Esophagus squamous epithelium (tissue), 5 donors: ENCODE measurements around the gene AFAP1L2. TPM values are rescaled to one million over a fixed set of nuclear protein-coding genes. Genes with fewer than 3 reads are reported as not detected.

ENCODE experiments used
- DNase-seq: peaks from one replicate; lab custom pipeline; 2025; lab: John Stamatoyannopoulos, UW
- H3K27ac ChIP-seq, 4 donors: fragments of 200-600 bp; sonication (generic); one replicate each; pipeline ENCODE4 v1.5.1; 2016 to 2019; ENCODE audit warnings: mild to moderate bottlenecking in 1 of 4
- H3K27me3 ChIP-seq, 4 donors: fragments of 200-600 bp; sonication (generic); 1 replicate in 3 of 4; 2 replicates in 1 of 4; pipeline versions ENCODE4 v1.5.1 to v1.6.0; 2017 to 2021; ENCODE audit warnings: antibody characterized with exemption in 1 of 4
- H3K36me3 ChIP-seq, 3 donors: fragments of 200-600 bp; sonication (generic); one replicate each; pipeline ENCODE4 v1.5.1; 2016 to 2019
- H3K4me1 ChIP-seq, 3 donors: fragments of 200-600 bp; sonication (generic); one replicate each; pipeline ENCODE4 v1.5.1; 2017 to 2019
- H3K4me3 ChIP-seq, 4 donors: fragments of 200-600 bp; sonication (generic); 1 replicate in 3 of 4; 2 replicates in 1 of 4; pipeline ENCODE4 v1.5.1; 2016 to 2019; ENCODE audit warnings: mild to moderate bottlenecking in 2 of 4, moderate library complexity in 1 of 4
- H3K9me3 ChIP-seq, 3 donors: fragments of 200-600 bp; sonication (generic); one replicate each; pipeline ENCODE4 v1.5.1; 2016 to 2019
- CTCF ChIP-seq, 6 experiments: fragments of 450-650 bp in 4 of 6; fragments of 200-600 bp in 2 of 6; sonication (generic) in 2 of 6; IDR thresholded peaks; one replicate each; pipeline ENCODE4 v1.5.1; 2016 to 2019; ENCODE audit warnings: antibody characterized with exemption in 6 of 6, mild to moderate bottlenecking in 4 of 6, moderate library complexity in 4 of 6
- POLR2A ChIP-seq, 4 donors: fragments of 450-650 bp; IDR thresholded peaks; one replicate each; pipeline ENCODE4 v1.6.1; 2017; ENCODE audit warnings: antibody characterized with exemption in 4 of 4, mild to moderate bottlenecking in 4 of 4, moderate library complexity in 3 of 4
- WGBS, 2 donors: methylation state at CpG; one replicate each; pipeline ENCODE4 v1.1.5; 2018; 5-methylcytosine and 5-hydroxymethylcytosine counted together
- intact Hi-C: fragments of 100-400 bp; cut with DNase I; formaldehyde crosslinking; loops from one replicate; pipeline ENCODE4 v1.15.0; 2022
- total RNA-seq, 4 donors: library from RNA; depleted of rRNA; stranded (reverse); fragments of >200 nt; gene quantifications; one replicate each; pipeline ENCODE4 v1.1.0, GENCODE V29; 2016
- donor health status: DM: yes; HTN: yes; CAD: no.

The AFAP1L2 gene
- total RNA-seq, 4 donors from 2014 or later, result 9.8 to 15.5 (median 11.8) TPM

DNA sequence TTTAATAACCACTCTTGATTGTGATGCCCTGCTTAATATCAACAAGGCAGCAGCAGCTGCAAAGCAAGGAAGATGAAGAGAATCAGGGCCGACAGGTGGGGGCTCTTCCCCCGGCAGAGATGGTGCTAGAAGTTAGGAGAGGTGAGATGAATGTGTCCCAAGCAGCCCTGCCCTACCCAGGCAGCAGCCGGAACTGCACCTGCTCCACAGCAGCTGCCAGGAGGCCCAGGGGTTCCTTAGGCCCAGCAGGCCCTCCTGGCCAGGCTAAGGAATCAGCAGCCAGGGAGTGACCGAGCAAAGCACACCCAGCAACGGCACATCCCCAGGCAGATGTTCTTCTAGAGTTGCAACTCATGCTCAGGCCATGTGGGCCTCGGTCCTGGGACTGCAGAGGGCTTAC is 17.9 kb downstream of the AFAP1L2 start:
- intact Hi-C loops, result no loop called here
- Histone ChIP-seq H3K27me3 (no peaks in the 10 kb centered on the region), H3K4me1 (peaks cover 0 to 42% (median 13%) of the 10 kb centered on the region in 3 donors), H3K9me3 (no peaks in the 10 kb centered on the region), H3K4me3 (no peak overlapping the region), H3K36me3 (no peaks in the 10 kb centered on the region), H3K27ac (no peak overlapping the region)
- 82 to 89% methylated on average over 3 to 6 of the region's 6 CpGs for WGBS, 2 donors
- DNase-seq, result no peak
- no peak for TF ChIP-seq POLR2A (IDR thresholded peaks at IDR 0.05)

DNA sequence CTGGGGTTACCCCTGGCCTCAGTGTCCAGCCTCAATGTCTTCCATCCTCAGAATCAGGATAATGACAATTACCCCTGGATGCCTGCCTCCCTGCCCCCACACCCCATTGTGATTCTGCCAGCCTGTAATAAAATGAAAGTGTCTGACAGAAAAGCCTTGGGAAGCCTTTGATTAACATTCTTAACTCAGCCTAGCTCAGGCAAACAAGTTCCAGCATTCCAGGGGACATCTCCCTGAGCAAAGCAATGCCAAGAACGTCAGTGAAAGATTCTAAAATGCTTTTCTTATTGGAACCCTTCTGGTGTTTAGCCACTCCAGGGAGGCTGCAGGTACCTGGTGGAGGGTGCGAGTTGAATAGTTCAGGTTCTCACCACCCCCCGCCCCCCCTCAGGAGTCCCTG is 18.7 kb downstream of the AFAP1L2 start:
- intact Hi-C loops, result no loop called here
- H3K27ac ChIP-seq, result no peak overlapping the region
- H3K4me3 ChIP-seq, result no peak overlapping the region
- 64 to 92% methylated on average over 2 to 3 of the region's 3 CpGs for WGBS, 2 donors
- H3K36me3 ChIP-seq, result no peaks in the 10 kb centered on the region
- no peak for DNase-seq
- no peaks in the 10 kb centered on the region for H3K9me3 ChIP-seq
- H3K27me3 ChIP-seq, result no peaks in the 10 kb centered on the region
- TF ChIP-seq POLR2A (IDR thresholded peaks at IDR 0.05) (no peak), CTCF (IDR thresholded peaks at IDR 0.05) (no peak)
- H3K4me1 ChIP-seq, result peaks cover 0 to 33% (median 13%) of the 10 kb centered on the region in 3 donors

GRCh38 chr10:114384601-114385000 is 19.7 kb downstream of the AFAP1L2 start:
- Histone ChIP-seq H3K4me3 (no peak overlapping the region), H3K4me1 (peaks cover 0 to 35% (median 11%) of the 10 kb centered on the region in 3 donors), H3K27ac (peak overlapping the region in 1 of 4 donors; percentile 6), H3K9me3 (no peaks in the 10 kb centered on the region), H3K27me3 (no peaks in the 10 kb centered on the region), H3K36me3 (no peaks in the 10 kb centered on the region)
- WGBS, 2 donors, result 24 to 71% methylated on average over 3 to 5 of the region's 5 CpGs
- TF ChIP-seq POLR2A (IDR thresholded peaks at IDR 0.05) (no peak), CTCF (IDR thresholded peaks at IDR 0.05) (no peak)
- DNase-seq, result no peak
- intact Hi-C loops, result no loop called here

- no peak overlapping the region for H3K4me3 ChIP-seq
- H3K27ac ChIP-seq, result peak overlapping the region in 1 of 4 donors; percentile 6
- no peaks in the 10 kb centered on the region for H3K27me3 ChIP-seq
- H3K4me1 ChIP-seq, result peaks cover 0 to 35% (median 10%) of the 10 kb centered on the region in 3 donors
- intact Hi-C loops, result no loop called here
- no peaks in the 10 kb centered on the region for H3K9me3 ChIP-seq
- WGBS, 2 donors, result 53 to 78% methylated on average over 5 to 8 of the region's 9 CpGs
- no peaks in the 10 kb centered on the region for H3K36me3 ChIP-seq
- no peak for DNase-seq
- no peak for TF ChIP-seq POLR2A (IDR thresholded peaks at IDR 0.05)
- TF ChIP-seq CTCF (IDR thresholded peaks at IDR 0.05), result no peak
Measured at GRCh38 chr10:114384181-114384580, 20.1 kb downstream of the AFAP1L2 start.

DNA sequence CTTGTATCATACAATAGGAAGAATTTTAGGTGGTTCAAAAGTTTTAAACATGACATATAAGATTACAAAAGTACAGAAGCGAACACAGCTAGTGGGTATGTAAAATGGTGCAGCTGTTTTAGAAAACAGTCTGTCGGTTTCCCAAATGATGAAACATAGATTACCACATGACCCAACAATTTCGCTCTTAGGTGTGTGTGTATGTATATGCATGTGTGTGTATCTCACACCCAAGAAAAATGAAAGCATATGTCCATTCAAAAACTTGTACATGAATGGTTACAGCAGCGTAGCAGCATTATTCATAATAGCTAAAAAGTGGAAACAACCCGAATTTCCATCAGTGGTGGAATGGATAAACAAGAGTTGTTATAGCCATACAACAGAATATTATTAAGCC is 23.5 kb downstream of the AFAP1L2 start:
- DNase-seq, result no peak
- WGBS, 2 donors, result 89 to 92% methylated on average over 5 of the region's 5 CpGs
- intact Hi-C loops, result no loop called here

More for the DNA sequence above, 23.5 kb downstream of the AFAP1L2 start:
- TF ChIP-seq CTCF (IDR thresholded peaks at IDR 0.05) (no peak), POLR2A (IDR thresholded peaks at IDR 0.05) (no peak)
- Histone ChIP-seq H3K27ac (no peak overlapping the region), H3K36me3 (no peaks in the 10 kb centered on the region), H3K4me3 (no peak overlapping the region), H3K27me3 (no peaks in the 10 kb centered on the region), H3K9me3 (no peaks in the 10 kb centered on the region), H3K4me1 (peaks cover 0 to 24% (median 4%) of the 10 kb centered on the region in 3 donors)
